HG02885 (cell line): Measurements from ENCODE around the gene ARHGAP19.

Experiments used
- ATAC-seq: cut with Tn5 transposase; IDR thresholded peaks from one replicate; pipeline ENCODE4 v1.9.1; 2021; ENCODE audit warnings: mild to moderate bottlenecking; ENCODE audit not compliant: unreplicated experiment, poor library complexity

ARHGAP19 gene

GRCh38 chr10:97323501-97323900 lies 31.1 kb upstream of the ARHGAP19 start:
- ATAC-seq, result no peak

GRCh38 chr10:97321804-97322190 lies 29.4 kb upstream of the ARHGAP19 start:
- no peak for ATAC-seq

GRCh38 chr10:97321032-97321803 lies 28.8 kb upstream of the ARHGAP19 start:
- ATAC-seq, result no peak

GRCh38 chr10:97320480-97321031 lies 28.1 kb upstream of the ARHGAP19 start:
- no peak for ATAC-seq

GRCh38 chr10:97319671-97320479 lies 27.4 kb upstream of the ARHGAP19 start:
- ATAC-seq, result peak; percentile 35

- ATAC-seq, result peak; percentile 79
These were observed 26.6 kb upstream of the ARHGAP19 start, which contains the start of gene FRAT1 for GRCh38 chr10:97318772-97319651. Gene FRAT1, plus strand, starts transcription at chr10:97319271. Its CDS starts 183 bp downstream, at chr10:97319454.

GRCh38 chr10:97314671-97315070 lies 22.2 kb upstream of the ARHGAP19 start:
- ATAC-seq, result no peak

- no peak for ATAC-seq
These were observed 20.5 kb upstream of the ARHGAP19 start for GRCh38 chr10:97312897-97313296.

GRCh38 chr10:97311111-97311626 lies 18.7 kb upstream of the ARHGAP19 start:
- no peak for ATAC-seq

GRCh38 chr10:97307866-97308780 lies 15.7 kb upstream of the ARHGAP19 start:
- ATAC-seq, result no peak

GRCh38 chr10:97307441-97307840 lies 15.0 kb upstream of the ARHGAP19 start:
- ATAC-seq, result no peak

GRCh38 chr10:97302088-97302791 lies 9.8 kb upstream of the ARHGAP19 start:
- no peak for ATAC-seq

- ATAC-seq, result no peak
These were observed 8.5 kb upstream of the ARHGAP19 start for GRCh38 chr10:97300980-97301379.

- no peak for ATAC-seq
These were observed 5.8 kb upstream of the ARHGAP19 start for GRCh38 chr10:97298223-97298571.

- no peak for ATAC-seq
These were observed 5.3 kb upstream of the ARHGAP19 start for GRCh38 chr10:97297556-97298222.

GRCh38 chr10:97292862-97293198 lies 393 bp upstream of the ARHGAP19 start:
- ATAC-seq, result no peak

GRCh38 chr10:97291357-97292096 lies 910 bp downstream of the ARHGAP19 start:
- no peak for ATAC-seq
